ENCODE measurements around the gene POLR2L. TPM values are rescaled to one million over a fixed set of nuclear protein-coding genes. Genes with fewer than 3 reads are reported as not detected.

The POLR2L gene
- total and polyA plus RNA-seq, 2 donors (not counting 1 experiment from before 2014, with no cell fraction given), result 44.4 to 80.8 TPM

GRCh38 chr11:887589-887988 lies 45.3 kb upstream of the POLR2L start:
- Histone ChIP-seq H3K27ac (ENCODE audit: low read length in 2 of 2) (no peak overlapping the region), H3K9ac (ENCODE audit: low read length) (no peak overlapping the region), H3K27me3 (replicated peaks in 1 of 4; ENCODE audit: control extremely low read depth in 1 of 4, control insufficient read depth in 3 of 4, insufficient read depth in 4 of 4, low read length in 3 of 4) (no peaks in the 10 kb centered on the region), H3K79me2 (ENCODE audit: control insufficient read depth, insufficient read depth, low read length) (no peaks in the 10 kb centered on the region), H3K36me3 (replicated peaks in 1 of 2; ENCODE audit: control extremely low read depth in 1 of 2, control insufficient read depth in 1 of 2, extremely low read depth in 1 of 2, insufficient read depth in 2 of 2, low read length in 1 of 2) (peaks cover 0 to 13% of the 10 kb centered on the region in 2 experiments), H3K9me3 (ENCODE audit: control extremely low read depth in 1 of 3, control insufficient read depth in 2 of 3, insufficient read depth in 1 of 3, low read length in 2 of 3) (no peaks in the 10 kb centered on the region), H2AFZ (ENCODE audit: insufficient read depth, low read depth, low read length, poor library complexity, severe bottlenecking) (no peak overlapping the region), H4K20me1 (ENCODE audit: control insufficient read depth, insufficient read depth, low read length, poor library complexity, severe bottlenecking) (no peaks in the 10 kb centered on the region), H3K4me2 (replicated peaks; ENCODE audit: low read depth, low read length, poor library complexity, severe bottlenecking) (no peak overlapping the region), H3K4me3 (ENCODE audit: control extremely low read depth in 1 of 5, extremely low read depth in 1 of 5, insufficient read depth in 1 of 5, low read depth in 2 of 5, low read length in 4 of 5) (no peak overlapping the region), H3K4me1 (ENCODE audit: control insufficient read depth in 2 of 2, insufficient read depth in 2 of 2, low read length in 2 of 2) (no peaks in the 10 kb centered on the region)
- ChIA-PET CTCF (no interaction called here), POLR2A (no interaction called here)
- 97% methylated on average over 14 of the region's 14 CpGs for WGBS (ENCODE audit: insufficient coverage)
- H3K27ac Mint-ChIP-seq, result no peak overlapping the region
- H3K9me3 Mint-ChIP-seq (ENCODE audit: insufficient read depth), result no peaks in the 10 kb centered on the region
- H3K4me3 Mint-ChIP-seq, result no peak overlapping the region
- intact Hi-C loops (cut with micrococcal nuclease), result no loop called here
- H3K4me1 Mint-ChIP-seq, result no peaks in the 10 kb centered on the region
- no peak for DNase-seq
- H3K27me3 Mint-ChIP-seq, result no peaks in the 10 kb centered on the region
- no peak for ATAC-seq (ENCODE audit: low read depth)
- TF ChIP-seq, protein P1, sequence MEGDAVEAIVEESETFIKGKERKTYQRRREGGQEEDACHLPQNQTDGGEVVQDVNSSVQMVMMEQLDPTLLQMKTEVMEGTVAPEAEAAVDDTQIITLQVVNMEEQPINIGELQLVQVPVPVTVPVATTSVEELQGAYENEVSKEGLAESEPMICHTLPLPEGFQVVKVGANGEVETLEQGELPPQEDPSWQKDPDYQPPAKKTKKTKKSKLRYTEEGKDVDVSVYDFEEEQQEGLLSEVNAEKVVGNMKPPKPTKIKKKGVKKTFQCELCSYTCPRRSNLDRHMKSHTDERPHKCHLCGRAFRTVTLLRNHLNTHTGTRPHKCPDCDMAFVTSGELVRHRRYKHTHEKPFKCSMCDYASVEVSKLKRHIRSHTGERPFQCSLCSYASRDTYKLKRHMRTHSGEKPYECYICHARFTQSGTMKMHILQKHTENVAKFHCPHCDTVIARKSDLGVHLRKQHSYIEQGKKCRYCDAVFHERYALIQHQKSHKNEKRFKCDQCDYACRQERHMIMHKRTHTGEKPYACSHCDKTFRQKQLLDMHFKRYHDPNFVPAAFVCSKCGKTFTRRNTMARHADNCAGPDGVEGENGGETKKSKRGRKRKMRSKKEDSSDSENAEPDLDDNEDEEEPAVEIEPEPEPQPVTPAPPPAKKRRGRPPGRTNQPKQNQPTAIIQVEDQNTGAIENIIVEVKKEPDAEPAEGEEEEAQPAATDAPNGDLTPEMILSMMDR (IDR thresholded peaks at IDR 0.05), result no peak
- TF ChIP-seq EZH2 (IDR thresholded peaks at IDR 0.05; ENCODE audit: borderline replicate concordance, insufficient read depth, low read depth, low read length, poor library complexity, severe bottlenecking), result no peak

DNA sequence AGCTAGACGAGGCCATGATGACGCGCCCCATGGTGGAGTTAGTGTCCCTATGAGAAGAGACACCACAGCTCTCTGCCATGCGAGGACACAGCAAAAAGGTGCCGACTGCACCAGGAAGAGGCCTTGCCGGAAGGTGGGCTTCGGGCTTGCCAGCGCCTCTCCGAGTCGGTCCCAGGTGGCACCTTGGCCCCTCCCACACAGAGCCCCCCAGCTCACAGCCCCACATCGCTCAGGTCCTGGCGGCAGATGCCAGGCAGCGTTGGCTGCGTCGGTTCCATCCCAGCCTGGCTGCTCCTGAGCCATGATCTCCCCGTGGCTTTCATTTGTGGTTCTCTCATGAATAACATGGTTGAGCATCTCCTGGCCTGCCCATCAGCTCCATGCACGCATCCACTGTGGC lies 44.2 kb upstream of the POLR2L start:
- TF ChIP-seq EZH2 (IDR thresholded peaks at IDR 0.05; ENCODE audit: borderline replicate concordance, insufficient read depth, low read depth, low read length, poor library complexity, severe bottlenecking), result no peak
- TF ChIP-seq, protein P1 (IDR thresholded peaks at IDR 0.05), result no peak
- ATAC-seq (ENCODE audit: low read depth) (no peak), DNase-seq (no peak)
- Histone ChIP-seq H3K9me3 (ENCODE audit: control extremely low read depth in 1 of 3, control insufficient read depth in 2 of 3, insufficient read depth in 1 of 3, low read length in 2 of 3) (no peaks in the 10 kb centered on the region), H4K20me1 (ENCODE audit: control insufficient read depth, insufficient read depth, low read length, poor library complexity, severe bottlenecking) (no peaks in the 10 kb centered on the region), H3K27me3 (replicated peaks in 1 of 4; ENCODE audit: control extremely low read depth in 1 of 4, control insufficient read depth in 3 of 4, insufficient read depth in 4 of 4, low read length in 3 of 4) (no peaks in the 10 kb centered on the region), H2AFZ (ENCODE audit: insufficient read depth, low read depth, low read length, poor library complexity, severe bottlenecking) (no peak overlapping the region), H3K36me3 (replicated peaks in 1 of 2; ENCODE audit: control extremely low read depth in 1 of 2, control insufficient read depth in 1 of 2, extremely low read depth in 1 of 2, insufficient read depth in 2 of 2, low read length in 1 of 2) (peaks cover 0 to 14% of the 10 kb centered on the region in 2 experiments), H3K4me2 (replicated peaks; ENCODE audit: low read depth, low read length, poor library complexity, severe bottlenecking) (no peak overlapping the region), H3K9ac (ENCODE audit: low read length) (no peak overlapping the region), H3K79me2 (ENCODE audit: control insufficient read depth, insufficient read depth, low read length) (no peaks in the 10 kb centered on the region), H3K4me3 (ENCODE audit: control extremely low read depth in 1 of 5, extremely low read depth in 1 of 5, insufficient read depth in 1 of 5, low read depth in 2 of 5, low read length in 4 of 5) (no peak overlapping the region), H3K27ac (ENCODE audit: low read length in 2 of 2) (no peak overlapping the region), H3K4me1 (ENCODE audit: control insufficient read depth in 2 of 2, insufficient read depth in 2 of 2, low read length in 2 of 2) (no peaks in the 10 kb centered on the region)
- Mint-ChIP-seq H3K9me3 (ENCODE audit: insufficient read depth) (no peaks in the 10 kb centered on the region), H3K4me1 (no peaks in the 10 kb centered on the region), H3K27ac (no peak overlapping the region), H3K4me3 (no peak overlapping the region), H3K27me3 (no peaks in the 10 kb centered on the region)
- CTCF ChIA-PET, result no interaction called here
- over 99% methylated on average over 17 of the region's 17 CpGs for WGBS (ENCODE audit: insufficient coverage)
- POLR2A ChIA-PET, result interaction anchor here (0.6 kb wide), 1 partner anchor 22 kb away, joined by 3 read pairs; no protein-coding TSS in a partner anchor
- intact Hi-C loops (cut with micrococcal nuclease), result no loop called here
